Mesodermal cell (in vitro differentiated cells): ENCODE results near the gene HK1.

Source experiments
- H3K27ac ChIP-seq: 2 replicates; pipeline ENCODE4 v1.7.0; 2013; ENCODE audit warnings: mild to moderate bottlenecking, low read depth, low read length, moderate library complexity; ENCODE audit not compliant: severe bottlenecking
- H3K36me3 ChIP-seq: 2 replicates; pipeline ENCODE4 v1.7.1; 2013; ENCODE audit warnings: mild to moderate bottlenecking, low read length, moderate library complexity; ENCODE audit not compliant: control insufficient read depth, insufficient read depth
- H3K4me1 ChIP-seq: one replicate; pipeline ENCODE4 v1.7.1; 2013; ENCODE audit warnings: mild to moderate bottlenecking, low read length; ENCODE audit not compliant: insufficient read depth, control insufficient read depth, poor library complexity, severe bottlenecking
- H3K4me3 ChIP-seq: 2 replicates; pipeline ENCODE4 v1.7.0; 2013; ENCODE audit warnings: low read length, control low read depth, mild to moderate bottlenecking; ENCODE audit not compliant: insufficient read depth, poor library complexity, severe bottlenecking; ENCODE audit errors: extremely low read depth
- H3K9me3 ChIP-seq: 2 replicates; pipeline ENCODE4 v1.7.1; 2013; ENCODE audit warnings: mild to moderate bottlenecking, low read length, moderate library complexity; ENCODE audit not compliant: control insufficient read depth
- WGBS, 2 experiments: methylation state at CpG; one replicate each; pipeline ENCODE4 v1.1.5; 2013; ENCODE audit warnings: missing lambda C conversion rate in 2 of 2; ENCODE audit not compliant: insufficient coverage in 2 of 2; 5-methylcytosine and 5-hydroxymethylcytosine counted together

Gene HK1

GRCh38 chr10:69421611-69422308 lies 143.5 kb downstream of the HK1 start:
- no peak overlapping the region for H3K4me3 ChIP-seq
- WGBS, 2 experiments: 92 to 96% methylated on average over 7 to 12 of the region's 13 CpGs
- H3K36me3 ChIP-seq: no peaks in the 10 kb centered on the region
- H3K9me3 ChIP-seq: no peaks in the 10 kb centered on the region
- no peaks in the 10 kb centered on the region for H3K4me1 ChIP-seq
- H3K27ac ChIP-seq: no peak overlapping the region

DNA sequence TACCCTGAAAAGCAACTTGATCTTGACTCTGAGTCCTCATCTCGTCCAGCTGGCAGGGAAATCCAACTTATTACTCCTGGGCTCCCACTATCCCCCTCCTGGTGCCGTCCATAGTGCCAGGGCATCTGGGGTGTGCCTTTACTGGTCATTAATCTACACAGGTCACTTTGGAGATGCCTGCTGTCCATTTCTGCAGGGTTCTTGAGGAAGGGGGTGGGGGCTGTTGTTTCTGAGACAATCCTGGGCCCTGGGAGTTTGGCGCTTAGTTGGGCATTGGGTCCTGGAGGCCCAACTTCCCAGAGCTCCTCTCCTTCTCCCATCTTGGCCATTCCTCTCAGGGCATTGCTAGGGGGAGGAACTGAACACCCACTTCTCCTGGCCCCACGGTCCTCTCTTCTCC lies 144.4 kb downstream of the HK1 start:
- H3K4me1 ChIP-seq: no peaks in the 10 kb centered on the region
- no peaks in the 10 kb centered on the region for H3K9me3 ChIP-seq
- H3K4me3 ChIP-seq: no peak overlapping the region
- WGBS, 2 experiments: 88% methylated on average over 2 of the region's 4 CpGs; no CpG with 5 or more reads in 1 of the 2 experiments
- no peaks in the 10 kb centered on the region for H3K36me3 ChIP-seq
- H3K27ac ChIP-seq: no peak overlapping the region

GRCh38 chr10:69425041-69425440 lies 146.7 kb downstream of the HK1 start:
- Histone ChIP-seq H3K4me3 (no peak overlapping the region), H3K4me1 (no peaks in the 10 kb centered on the region), H3K36me3 (no peaks in the 10 kb centered on the region), H3K27ac (no peak overlapping the region), H3K9me3 (no peaks in the 10 kb centered on the region)
- WGBS, 2 experiments: no CpG with 5 or more reads among the region's 2 CpGs

- 63 to 75% methylated on average over 4 of the region's 5 CpGs for WGBS, 2 experiments
- H3K36me3 ChIP-seq: no peaks in the 10 kb centered on the region
- no peaks in the 10 kb centered on the region for H3K9me3 ChIP-seq
- no peak overlapping the region for H3K27ac ChIP-seq
- no peaks in the 10 kb centered on the region for H3K4me1 ChIP-seq
- no peak overlapping the region for H3K4me3 ChIP-seq
Measured at GRCh38 chr10:69425511-69426298, 147.4 kb downstream of the HK1 start.

- no peaks in the 10 kb centered on the region for H3K9me3 ChIP-seq
- H3K27ac ChIP-seq: no peak overlapping the region
- no peaks in the 10 kb centered on the region for H3K36me3 ChIP-seq
- H3K4me3 ChIP-seq: no peak overlapping the region
- 98 to 100% methylated on average over 3 to 4 of the region's 4 CpGs for WGBS, 2 experiments
- H3K4me1 ChIP-seq: no peaks in the 10 kb centered on the region
Measured at GRCh38 chr10:69426376-69426727, 148.1 kb downstream of the HK1 start.

- Histone ChIP-seq H3K9me3 (no peaks in the 10 kb centered on the region), H3K36me3 (no peaks in the 10 kb centered on the region), H3K27ac (no peak overlapping the region), H3K4me3 (no peak overlapping the region), H3K4me1 (no peaks in the 10 kb centered on the region)
- 84 to 86% methylated on average over 3 to 6 of the region's 8 CpGs for WGBS, 2 experiments
Measured at GRCh38 chr10:69428165-69428564, 149.9 kb downstream of the HK1 start.

- Histone ChIP-seq H3K9me3 (no peaks in the 10 kb centered on the region), H3K4me3 (no peak overlapping the region), H3K4me1 (peaks cover 1% of the 10 kb centered on the region), H3K27ac (no peak overlapping the region), H3K36me3 (no peaks in the 10 kb centered on the region)
- WGBS, 2 experiments: no CpG with 5 or more reads among the region's 2 CpGs
Measured at GRCh38 chr10:69434169-69434568, 155.9 kb downstream of the HK1 start.

- H3K4me3 ChIP-seq: no peak overlapping the region
- no peak overlapping the region for H3K27ac ChIP-seq
- H3K36me3 ChIP-seq: no peaks in the 10 kb centered on the region
- H3K9me3 ChIP-seq: no peaks in the 10 kb centered on the region
- 94 to 97% methylated on average over 10 to 11 of the region's 11 CpGs for WGBS, 2 experiments
- H3K4me1 ChIP-seq: peaks cover 6% of the 10 kb centered on the region
Measured at GRCh38 chr10:69434926-69435325, 156.6 kb downstream of the HK1 start.

- Histone ChIP-seq H3K4me3 (no peak overlapping the region), H3K4me1 (peaks cover 10% of the 10 kb centered on the region), H3K36me3 (no peaks in the 10 kb centered on the region), H3K9me3 (no peaks in the 10 kb centered on the region), H3K27ac (no peak overlapping the region)
- WGBS, 2 experiments: 93% methylated on average over 13 to 14 of the region's 14 CpGs
Measured at GRCh38 chr10:69435966-69436520, 157.7 kb downstream of the HK1 start.

DNA sequence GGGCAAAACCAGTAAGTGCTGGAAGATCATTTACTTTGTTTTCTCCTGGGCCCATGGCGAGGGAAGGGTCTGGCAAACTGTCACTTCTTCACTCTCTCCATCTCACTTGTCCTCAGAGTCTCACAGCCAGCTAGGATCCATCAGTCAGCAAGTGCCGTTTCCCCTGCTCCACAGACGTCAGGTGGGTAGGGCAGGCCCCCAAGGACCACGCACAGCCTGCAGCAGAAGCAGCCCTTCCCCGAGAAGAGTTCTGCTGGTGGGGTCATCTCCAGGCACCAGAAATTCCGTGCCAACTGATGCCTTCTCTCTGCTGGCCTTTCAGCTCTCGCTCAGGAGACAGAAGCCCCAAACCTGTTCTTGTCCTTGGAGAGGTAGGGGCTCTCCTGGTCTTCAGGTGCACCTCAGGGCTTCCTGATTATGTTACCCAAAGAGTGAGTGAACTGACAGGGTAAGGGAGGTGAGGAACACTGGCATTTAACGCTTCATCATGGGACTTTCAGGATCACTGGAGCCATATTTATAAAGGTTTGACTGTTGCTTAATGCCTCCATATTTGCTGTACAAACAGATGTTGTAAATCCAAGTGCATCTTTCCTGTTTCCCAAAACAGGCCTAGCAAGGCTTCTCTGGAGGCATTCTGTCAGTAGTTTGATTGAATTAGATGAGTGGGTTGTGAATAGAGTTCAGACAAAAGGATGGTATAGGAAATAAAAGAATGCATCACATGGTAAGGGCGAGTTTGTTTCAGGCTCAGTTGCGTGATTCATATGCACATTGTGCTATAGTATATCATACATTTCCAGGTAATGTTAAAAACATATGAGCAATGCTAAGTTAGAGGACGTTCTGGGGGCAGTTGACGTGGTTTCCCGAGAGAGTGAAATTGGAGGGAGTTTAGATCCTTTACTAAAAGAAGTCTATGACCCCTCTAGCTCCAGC lies 159.3 kb downstream of the HK1 start:
- no peaks in the 10 kb centered on the region for H3K9me3 ChIP-seq
- H3K4me3 ChIP-seq: no peak overlapping the region
- 86 to 92% methylated on average over 8 of the region's 13 CpGs for WGBS, 2 experiments
- peaks cover 10% of the 10 kb centered on the region for H3K4me1 ChIP-seq
- no peaks in the 10 kb centered on the region for H3K36me3 ChIP-seq
- no peak overlapping the region for H3K27ac ChIP-seq
